ENCODE measurements around the gene PTPRT.

PTPRT gene

GRCh38 chr20:42844751-42845150, 345.0 kb downstream of the PTPRT start:
- DNase-seq (ENCODE audit: low read depth in 2 of 2, low spot score in 1 of 2), result no peak

DNA sequence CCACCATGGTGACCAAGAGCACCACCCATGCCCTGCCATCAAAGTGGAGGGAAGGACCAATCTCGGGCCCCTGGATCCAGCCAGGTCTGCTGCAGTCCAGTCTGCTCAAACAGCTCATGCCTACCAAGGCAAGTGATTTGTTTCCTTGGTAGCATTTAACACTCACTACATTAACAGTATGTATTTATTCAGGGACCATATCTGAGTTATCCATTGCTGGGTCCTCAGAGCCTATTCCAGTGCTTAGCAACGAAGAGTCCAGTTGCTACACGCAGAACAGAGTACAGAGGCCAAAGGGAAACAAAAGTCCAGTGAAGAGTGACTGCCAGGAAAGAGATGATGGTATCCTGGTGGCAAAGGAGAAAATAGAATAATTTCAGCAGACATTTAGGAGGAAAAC, 352.2 kb downstream of the PTPRT start:
- DNase-seq (ENCODE audit: low read depth in 2 of 2, low spot score in 1 of 2), result no peak

DNA sequence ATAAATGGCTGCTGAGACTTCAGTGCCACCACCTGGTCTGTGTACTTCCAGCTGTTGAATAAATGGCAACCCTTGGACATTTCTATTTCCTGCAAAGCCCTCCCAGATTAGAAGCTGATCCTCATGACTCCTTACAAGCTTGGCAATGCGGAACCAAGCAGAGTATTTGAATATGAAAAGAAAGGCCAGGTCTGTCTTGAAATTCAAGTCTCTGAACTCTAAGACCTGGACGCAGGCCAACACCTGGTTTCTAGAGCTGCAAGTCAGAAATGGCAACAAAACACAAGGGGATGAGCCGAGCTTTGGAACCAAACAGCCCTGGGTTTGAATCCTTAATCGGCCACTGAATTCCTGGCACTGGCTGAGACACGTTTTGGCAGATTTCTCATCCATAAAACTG, 353.4 kb downstream of the PTPRT start:
- DNase-seq (ENCODE audit: low read depth in 2 of 2, low spot score in 1 of 2), result no peak

GRCh38 chr20:42807876-42808275, 381.8 kb downstream of the PTPRT start:
- DNase-seq (ENCODE audit: low read depth in 2 of 2, low spot score in 1 of 2), result no peak

- DNase-seq (ENCODE audit: low read depth in 2 of 2, low spot score in 1 of 2), result no peak
Observed at GRCh38 chr20:42795111-42795695, 394.5 kb downstream of the PTPRT start.

GRCh38 chr20:42792052-42792451, 397.7 kb downstream of the PTPRT start:
- DNase-seq (ENCODE audit: low read depth in 2 of 2, low spot score in 1 of 2), result no peak

DNA sequence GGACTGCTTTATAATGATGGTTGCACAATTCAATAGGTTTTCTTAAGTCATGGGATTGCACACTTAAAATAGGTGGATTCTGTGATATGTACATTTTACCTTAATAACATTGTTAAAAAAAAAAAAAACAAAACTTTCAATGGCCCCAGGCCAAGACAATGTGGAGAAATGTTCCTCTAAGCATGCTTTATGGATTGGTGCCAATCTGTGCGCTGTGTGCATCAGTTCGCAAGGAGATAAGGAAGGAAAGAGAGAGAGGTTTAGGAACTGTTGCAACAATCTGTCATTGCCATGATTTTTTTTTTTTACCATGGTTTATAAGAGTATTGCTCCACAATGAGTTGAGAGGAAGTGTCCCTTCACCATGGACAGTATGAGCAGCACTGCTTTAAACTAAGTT, 399.6 kb downstream of the PTPRT start:
- no peak for DNase-seq (ENCODE audit: low read depth in 2 of 2, low spot score in 1 of 2)

GRCh38 chr20:42788707-42789106, 401.0 kb downstream of the PTPRT start:
- no peak for DNase-seq (ENCODE audit: low read depth in 2 of 2, low spot score in 1 of 2)

DNA sequence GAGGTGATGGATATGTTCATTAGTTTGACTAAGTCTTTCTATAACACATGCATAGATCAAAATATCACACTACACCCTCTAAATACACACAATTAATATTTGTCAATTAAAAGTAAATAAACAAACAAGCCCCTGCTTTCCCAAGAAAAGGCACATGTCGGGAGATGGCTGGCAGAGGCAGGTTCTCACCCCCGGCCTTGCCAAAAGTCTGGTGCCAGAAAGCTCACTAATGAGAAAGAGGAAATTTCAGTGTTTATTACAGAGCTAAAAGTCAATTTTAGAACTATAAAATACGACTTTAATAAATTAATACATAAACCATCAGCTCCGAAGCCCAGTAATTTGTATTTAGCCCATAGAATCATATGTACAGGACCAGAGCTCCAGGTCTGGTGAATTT, 404.7 kb downstream of the PTPRT start:
- DNase-seq (ENCODE audit: low read depth in 2 of 2, low spot score in 1 of 2), result no peak

DNA sequence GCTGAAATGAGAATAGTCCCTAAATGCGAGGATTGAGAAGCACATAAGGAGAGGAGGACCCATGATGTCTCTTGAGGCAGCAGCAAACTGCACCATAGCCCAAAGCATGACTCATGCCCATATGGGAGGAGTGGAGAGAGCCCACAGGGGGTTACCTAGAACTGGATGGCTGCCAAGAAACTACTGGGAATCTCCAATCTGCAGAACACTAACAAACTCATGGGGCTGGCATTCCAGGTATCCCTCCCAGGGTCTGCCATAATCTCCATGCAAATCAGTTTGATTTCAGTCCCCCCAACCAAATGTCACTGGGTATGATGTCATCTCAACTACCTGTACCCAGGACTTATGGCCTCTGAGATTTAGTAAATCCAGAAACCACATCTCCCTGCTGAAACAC, 410.5 kb downstream of the PTPRT start:
- DNase-seq (ENCODE audit: low read depth in 2 of 2, low spot score in 1 of 2), result no peak

- no peak for DNase-seq (ENCODE audit: low read depth in 2 of 2, low spot score in 1 of 2)
Observed at GRCh38 chr20:42775866-42776265, 413.8 kb downstream of the PTPRT start.

- DNase-seq (ENCODE audit: low read depth in 2 of 2, low spot score in 1 of 2), result no peak
Observed at GRCh38 chr20:42775037-42775436, 414.7 kb downstream of the PTPRT start.

GRCh38 chr20:42763015-42763414, 426.7 kb downstream of the PTPRT start:
- no peak for DNase-seq (ENCODE audit: low read depth in 2 of 2, low spot score in 1 of 2)

- no peak for DNase-seq (ENCODE audit: low read depth in 2 of 2, low spot score in 1 of 2)
Observed at GRCh38 chr20:42756991-42757390, 432.7 kb downstream of the PTPRT start.

DNA sequence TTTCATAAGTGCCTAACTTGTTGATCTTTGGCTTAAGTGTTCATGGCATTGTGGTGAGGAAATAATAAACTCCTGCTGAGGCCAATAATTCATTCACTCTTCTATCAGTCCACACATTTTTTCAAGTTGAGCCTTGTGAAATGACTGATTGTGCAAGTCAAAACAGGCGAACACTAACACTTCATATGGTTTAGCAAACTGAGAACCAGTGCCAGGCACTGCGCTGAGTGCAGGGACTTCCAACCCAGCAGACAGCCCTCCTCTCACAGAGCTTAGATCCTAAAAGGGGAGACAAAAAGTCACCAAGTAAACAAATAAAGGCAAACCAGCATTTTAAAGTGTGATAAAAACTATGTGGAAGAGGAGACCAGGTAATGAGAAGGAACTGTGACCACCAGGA, 435.0 kb downstream of the PTPRT start:
- DNase-seq (ENCODE audit: low read depth in 2 of 2, low spot score in 1 of 2), result no peak

DNA sequence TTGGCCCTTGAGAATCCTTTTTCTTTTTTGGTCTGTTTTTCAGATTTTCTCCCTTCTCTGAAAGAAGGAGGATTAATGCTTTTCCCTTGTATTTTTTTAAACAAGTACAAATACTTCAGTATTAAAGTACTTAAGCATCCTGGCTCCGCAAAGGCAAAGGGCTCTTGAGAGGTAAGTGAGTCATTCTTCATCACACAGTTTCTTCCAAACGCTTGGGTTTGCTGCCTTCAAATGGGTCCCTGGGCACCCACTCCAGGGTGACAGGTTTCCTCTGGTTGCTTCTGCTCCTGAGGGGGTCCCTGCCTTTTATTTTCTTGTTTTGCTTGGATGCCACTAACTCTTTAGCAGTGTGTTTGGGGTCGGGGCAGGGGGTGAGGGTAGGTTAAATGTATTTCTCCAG, 437.1 kb downstream of the PTPRT start:
- no peak for DNase-seq (ENCODE audit: low read depth in 2 of 2, low spot score in 1 of 2)

GRCh38 chr20:42749556-42749955, 440.1 kb downstream of the PTPRT start:
- DNase-seq (ENCODE audit: low read depth in 2 of 2, low spot score in 1 of 2), result no peak

DNA sequence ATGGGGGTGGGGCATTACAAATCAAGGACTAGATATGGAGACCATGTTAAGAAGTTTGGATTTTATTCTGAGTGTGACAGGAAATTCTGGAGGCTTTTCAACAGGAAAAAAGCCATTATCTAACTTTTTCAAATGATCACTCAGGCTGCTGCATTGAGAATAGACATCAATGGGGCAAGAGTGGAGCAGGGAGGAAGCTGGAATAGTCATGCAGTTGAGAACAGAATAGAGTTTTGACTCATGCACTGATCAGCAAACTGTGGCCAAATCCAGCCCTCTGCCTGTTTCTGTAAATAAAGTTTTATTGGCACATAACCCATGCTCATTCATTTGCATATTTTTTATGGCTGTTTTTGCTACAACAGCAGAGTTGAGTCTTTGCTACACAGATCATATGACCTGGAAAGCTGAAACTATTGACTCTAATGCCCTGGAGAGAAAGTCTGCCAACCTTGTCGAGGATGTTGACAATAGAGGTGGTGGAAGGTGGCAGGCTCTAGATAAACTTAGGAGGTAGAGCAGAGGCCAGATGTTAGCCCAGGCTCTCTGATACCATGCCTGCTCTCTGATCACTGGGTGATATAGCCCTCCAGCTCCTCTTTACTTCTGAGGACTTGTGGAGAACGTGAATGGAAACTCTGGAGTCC, 441.8 kb downstream of the PTPRT start:
- DNase-seq (ENCODE audit: low read depth in 2 of 2, low spot score in 1 of 2), result no peak

DNA sequence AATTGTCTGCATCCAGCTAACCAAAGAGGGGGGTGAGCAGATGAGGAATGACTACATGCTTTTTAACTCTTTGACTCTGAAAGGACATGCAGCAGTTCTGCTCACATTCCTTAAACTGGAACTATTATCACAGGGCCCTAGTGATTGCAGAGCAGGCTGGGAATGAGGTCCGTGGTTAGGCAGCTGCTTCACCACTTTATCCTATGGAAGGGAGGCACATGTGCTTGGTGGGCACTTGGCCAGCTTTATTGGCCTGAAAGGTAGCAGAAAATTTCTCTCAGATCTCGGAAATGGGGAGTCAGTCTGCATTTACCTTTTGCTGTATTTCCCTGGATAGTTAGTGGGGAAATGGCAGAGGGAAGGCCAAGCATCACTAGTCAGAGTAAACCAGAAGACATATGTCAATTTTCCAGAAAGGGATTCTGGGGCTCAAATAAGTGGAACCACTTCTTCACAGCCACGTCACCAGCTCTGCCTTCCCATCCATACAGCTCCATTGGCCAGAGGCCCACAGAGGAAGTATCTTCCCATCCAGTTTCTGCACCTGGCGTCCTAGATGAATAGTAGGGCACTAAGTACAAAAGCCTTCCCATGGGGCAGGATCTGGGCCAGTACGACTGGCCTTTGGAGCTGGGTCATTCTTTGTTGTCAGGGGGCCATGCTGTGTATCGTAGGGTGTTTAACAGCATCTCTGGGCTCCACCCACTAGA, 444.8 kb downstream of the PTPRT start:
- DNase-seq (ENCODE audit: low read depth in 2 of 2, low spot score in 1 of 2), result no peak

DNA sequence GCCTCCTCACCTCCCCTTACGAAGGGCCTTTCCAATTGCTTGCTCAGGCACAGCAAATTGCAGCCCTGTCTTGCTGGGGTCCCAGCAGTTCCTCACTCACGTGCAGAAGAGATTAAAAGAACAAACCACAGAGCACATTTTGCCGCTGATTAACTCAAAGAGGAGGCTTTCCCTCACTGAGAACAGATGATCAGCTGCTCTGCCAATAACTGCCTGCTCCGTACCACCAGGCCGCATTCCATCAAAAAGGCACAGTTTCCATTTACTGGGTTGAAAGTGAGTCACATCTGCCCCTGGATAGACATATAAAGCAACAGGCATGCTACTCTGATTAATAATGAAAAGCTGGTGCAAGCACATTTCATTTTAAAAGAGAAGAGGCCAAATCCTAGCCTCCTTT, 446.8 kb downstream of the PTPRT start:
- DNase-seq (ENCODE audit: low read depth in 2 of 2, low spot score in 1 of 2), result no peak

- no peak for DNase-seq (ENCODE audit: low read depth in 2 of 2, low spot score in 1 of 2)
Observed at GRCh38 chr20:42741906-42742305, 447.8 kb downstream of the PTPRT start.

DNA sequence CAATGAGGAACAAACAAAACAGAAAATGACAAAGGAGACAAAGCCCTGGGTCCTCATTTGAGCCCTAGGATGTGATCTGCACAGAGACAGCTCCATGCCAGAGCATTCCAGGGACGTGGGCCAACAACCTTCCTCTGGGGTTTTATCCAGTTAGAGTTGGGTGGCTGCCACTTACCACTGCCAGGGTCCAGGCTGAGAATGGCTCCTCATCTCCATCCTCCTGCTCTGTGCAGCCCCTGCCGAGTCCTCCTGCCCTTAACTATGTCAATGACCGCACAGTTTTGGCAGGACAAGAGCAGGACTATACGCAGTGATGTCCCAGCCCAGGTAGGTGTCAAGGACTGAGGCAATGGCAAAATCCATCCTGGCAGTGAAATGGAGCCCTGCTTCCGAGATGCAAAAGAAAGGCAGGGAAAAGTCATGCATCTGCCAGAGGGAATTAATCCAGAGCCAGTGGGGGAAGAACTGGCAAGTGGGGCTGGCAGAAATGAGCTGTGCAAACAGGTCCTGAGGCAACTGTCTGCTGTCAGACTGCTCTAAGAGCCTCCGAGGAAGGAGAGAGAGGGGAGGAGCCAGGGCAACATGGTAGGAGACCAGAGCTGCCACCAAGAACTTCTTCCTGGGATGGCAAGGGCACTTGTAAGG, 449.4 kb downstream of the PTPRT start:
- DNase-seq (ENCODE audit: low read depth in 2 of 2, low spot score in 1 of 2), result no peak

Data from stimulated activated CD8-positive, alpha-beta memory T cell treated with anti-CD3 and anti-CD28 coated beads, Interleukin-4, amount 100 ng/mL, for 1 hour (primary cell).